Right ventricle myocardium inferior (tissue), 1 donor: ENCODE measurements around the gene PRKAA2. TPM values are rescaled to one million over a fixed set of nuclear protein-coding genes. Genes with fewer than 3 reads are reported as not detected.

Experiments used
- total RNA-seq: library from RNA; stranded (reverse); fragmentation: NEBNext Ultra II Directional; extraction: Animal tissue kit (Norgen Biotek cat#: 25700); gene quantifications from one replicate; pipeline ENCODE4 v1.2.1, GENCODE V29; 2021
- donor health status: DM: no; HTN: yes; CAD: no; lungs with severe emphysema.

Gene PRKAA2
- total RNA-seq, 1 donor from 2014 or later, result 77.9 TPM

Other genes starting within 250 kb of the PRKAA2 start
- 143 TPM for gene PLPP3, start 65.8 kb upstream of the PRKAA2 start, total RNA-seq
- gene FYB2, start 174.1 kb downstream of the PRKAA2 start, total RNA-seq, result 14.0 TPM
- not detected for gene C8A, start 209.5 kb downstream of the PRKAA2 start, total RNA-seq